Activated naive CD4-positive, alpha-beta T cell treated with anti-CD3 and anti-CD28 coated beads for 36 hours (primary cell): Measurements from ENCODE around the gene PLXNA2. TPM values are rescaled to one million over a fixed set of nuclear protein-coding genes. Genes with fewer than 3 reads are reported as not detected.

Source experiments
- CTCF ChIA-PET: fragments of 350-600 bp; sonication (Branson Sonifier 250); formaldehyde crosslinking; loops from one replicate; lab custom pipeline; 2021; ENCODE audit warnings: antibody characterized with exemption; lab: Charles Lee
- DNase-seq: peaks from one replicate; pipeline ENCODE4 v3.0.0-alpha.2; 2020
- H3K27ac Mint-ChIP-seq: one replicate; pipeline ENCODE4 v1.8.0; 2021; ENCODE audit warnings: mild to moderate bottlenecking, mixed read lengths
- H3K27me3 Mint-ChIP-seq: one replicate; pipeline ENCODE4 v1.8.0; 2021; ENCODE audit warnings: low read depth, mixed read lengths
- H3K36me3 Mint-ChIP-seq: one replicate; pipeline ENCODE4 v1.8.0; 2021; ENCODE audit warnings: low read depth, mixed read lengths
- H3K4me1 Mint-ChIP-seq: one replicate; pipeline ENCODE4 v1.8.0; 2021; ENCODE audit warnings: low read depth, mixed read lengths
- H3K4me3 Mint-ChIP-seq: one replicate; pipeline ENCODE4 v1.8.0; 2021; ENCODE audit warnings: mild to moderate bottlenecking, moderate library complexity, mixed read lengths
- H3K9me3 Mint-ChIP-seq: one replicate; pipeline ENCODE4 v1.8.0; 2021; ENCODE audit warnings: mixed read lengths
- intact Hi-C: fragments of 100-400 bp; cut with micrococcal nuclease; formaldehyde crosslinking; loops from one replicate; pipeline ENCODE4 v1.15.1; 2023
- total RNA-seq, 2 experiments: library from RNA; stranded (reverse); gene quantifications; one replicate each; pipeline ENCODE4 v1.2.3, GENCODE V29; 2021

Gene PLXNA2, protein sequence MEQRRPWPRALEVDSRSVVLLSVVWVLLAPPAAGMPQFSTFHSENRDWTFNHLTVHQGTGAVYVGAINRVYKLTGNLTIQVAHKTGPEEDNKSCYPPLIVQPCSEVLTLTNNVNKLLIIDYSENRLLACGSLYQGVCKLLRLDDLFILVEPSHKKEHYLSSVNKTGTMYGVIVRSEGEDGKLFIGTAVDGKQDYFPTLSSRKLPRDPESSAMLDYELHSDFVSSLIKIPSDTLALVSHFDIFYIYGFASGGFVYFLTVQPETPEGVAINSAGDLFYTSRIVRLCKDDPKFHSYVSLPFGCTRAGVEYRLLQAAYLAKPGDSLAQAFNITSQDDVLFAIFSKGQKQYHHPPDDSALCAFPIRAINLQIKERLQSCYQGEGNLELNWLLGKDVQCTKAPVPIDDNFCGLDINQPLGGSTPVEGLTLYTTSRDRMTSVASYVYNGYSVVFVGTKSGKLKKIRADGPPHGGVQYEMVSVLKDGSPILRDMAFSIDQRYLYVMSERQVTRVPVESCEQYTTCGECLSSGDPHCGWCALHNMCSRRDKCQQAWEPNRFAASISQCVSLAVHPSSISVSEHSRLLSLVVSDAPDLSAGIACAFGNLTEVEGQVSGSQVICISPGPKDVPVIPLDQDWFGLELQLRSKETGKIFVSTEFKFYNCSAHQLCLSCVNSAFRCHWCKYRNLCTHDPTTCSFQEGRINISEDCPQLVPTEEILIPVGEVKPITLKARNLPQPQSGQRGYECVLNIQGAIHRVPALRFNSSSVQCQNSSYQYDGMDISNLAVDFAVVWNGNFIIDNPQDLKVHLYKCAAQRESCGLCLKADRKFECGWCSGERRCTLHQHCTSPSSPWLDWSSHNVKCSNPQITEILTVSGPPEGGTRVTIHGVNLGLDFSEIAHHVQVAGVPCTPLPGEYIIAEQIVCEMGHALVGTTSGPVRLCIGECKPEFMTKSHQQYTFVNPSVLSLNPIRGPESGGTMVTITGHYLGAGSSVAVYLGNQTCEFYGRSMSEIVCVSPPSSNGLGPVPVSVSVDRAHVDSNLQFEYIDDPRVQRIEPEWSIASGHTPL (N-terminal part only)
- under 1 TPM; 0.26 to 0.35 TPM for total RNA-seq

DNA sequence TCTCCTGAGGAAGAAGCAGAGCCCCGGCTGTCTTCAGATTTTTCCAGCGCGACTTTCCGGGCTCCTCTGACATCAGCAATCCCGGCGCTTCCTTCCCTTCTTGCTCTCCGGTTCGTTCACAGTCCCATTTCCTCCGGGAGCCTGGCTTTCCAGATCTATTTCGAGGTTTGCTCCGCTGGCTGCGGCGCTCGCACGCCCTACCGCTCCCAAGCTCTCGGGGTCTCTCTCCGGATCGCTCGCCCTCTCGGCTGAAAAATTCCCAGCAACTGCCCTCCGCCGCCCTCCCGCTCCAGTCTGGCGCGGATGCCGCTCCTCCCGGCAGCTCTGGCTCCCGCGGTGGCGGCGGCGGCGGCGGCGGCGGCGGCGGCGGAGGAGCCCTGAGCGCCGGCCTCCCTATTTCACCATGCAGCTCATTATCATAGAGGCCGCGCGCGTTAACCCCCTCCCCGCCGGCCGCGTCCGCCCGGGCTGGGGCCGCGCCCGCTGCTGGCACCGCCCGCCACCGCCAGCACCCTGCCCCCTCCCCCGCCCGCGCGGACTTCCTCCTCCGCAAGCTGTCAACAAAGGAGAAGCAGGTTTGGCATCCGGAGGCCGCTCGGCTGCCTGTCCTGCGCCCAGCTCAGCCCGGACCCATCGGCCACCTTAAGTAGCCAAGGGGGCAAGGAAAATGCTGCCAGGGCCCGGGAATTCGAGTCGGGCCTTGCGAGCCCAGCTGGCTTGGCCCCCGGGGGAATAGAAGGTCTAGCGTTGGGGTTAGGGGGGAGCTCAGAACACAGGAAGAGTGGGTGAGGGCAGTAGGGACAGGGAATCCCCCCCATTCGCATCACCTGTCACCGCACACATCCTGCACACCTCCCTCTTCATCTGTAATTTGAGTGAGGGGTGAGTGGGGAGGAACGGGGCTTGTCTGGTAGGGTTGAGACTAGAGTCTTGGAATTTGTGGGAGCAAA is at the start of gene PLXNA2:
TSS of gene PLXNA2 (minus strand) at position 418 of the 950 bp plus-strand sequence. CDS start 26,462 bp downstream, outside the sequence.
- intact Hi-C loops, result loop anchor here (2.0 to 10.0 kb wide), 2 partner anchors 157 to 1321 kb away; no protein-coding TSS in a partner anchor

DNA sequence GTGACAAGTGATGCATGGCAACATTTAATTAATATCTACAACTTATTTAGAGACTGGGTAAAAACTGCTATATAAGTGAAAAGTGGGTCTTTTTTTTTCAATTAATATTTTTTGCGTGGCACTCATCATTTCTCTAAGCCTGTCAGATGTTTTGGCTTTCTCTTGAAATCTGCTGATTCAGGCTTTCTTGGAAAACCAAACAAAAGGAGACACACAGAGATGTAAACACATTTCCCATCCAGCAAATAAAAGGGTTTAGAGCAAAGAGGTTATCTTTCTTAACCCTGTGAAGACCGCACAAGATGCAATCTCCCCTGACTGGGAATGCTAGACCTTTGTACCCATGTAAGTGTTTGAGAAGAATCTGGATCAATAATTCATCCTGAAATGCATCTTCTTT is 48.7 kb upstream of the PLXNA2 start:
- no peak for DNase-seq
- CTCF ChIA-PET, result no interaction called here
- Mint-ChIP-seq H3K4me3 (no peak overlapping the region), H3K27ac (no peak overlapping the region), H3K36me3 (no peaks in the 10 kb centered on the region), H3K27me3 (peaks cover 9% of the 10 kb centered on the region), H3K9me3 (no peaks in the 10 kb centered on the region), H3K4me1 (no peaks in the 10 kb centered on the region)
- intact Hi-C loops, result no loop called here

More for the DNA sequence above, at the start of gene PLXNA2:
- no peaks in the 10 kb centered on the region for H3K36me3 Mint-ChIP-seq
- H3K4me3 Mint-ChIP-seq, result peak within 1 kb of the TSS; percentile 78
- no peaks in the 10 kb centered on the region for H3K9me3 Mint-ChIP-seq
- peaks cover 30% of the 10 kb centered on the region for H3K27me3 Mint-ChIP-seq
- no peak within 1 kb of the TSS for H3K27ac Mint-ChIP-seq
- peak; percentile 76 for DNase-seq
- CTCF ChIA-PET, result interaction anchor here (0.6 to 8.4 kb wide), 20 partner anchors 9 to 1323 kb away, joined by 3 to 72 read pairs (median 4); no protein-coding TSS in a partner anchor
- peaks cover 10% of the 10 kb centered on the region for H3K4me1 Mint-ChIP-seq

DNA sequence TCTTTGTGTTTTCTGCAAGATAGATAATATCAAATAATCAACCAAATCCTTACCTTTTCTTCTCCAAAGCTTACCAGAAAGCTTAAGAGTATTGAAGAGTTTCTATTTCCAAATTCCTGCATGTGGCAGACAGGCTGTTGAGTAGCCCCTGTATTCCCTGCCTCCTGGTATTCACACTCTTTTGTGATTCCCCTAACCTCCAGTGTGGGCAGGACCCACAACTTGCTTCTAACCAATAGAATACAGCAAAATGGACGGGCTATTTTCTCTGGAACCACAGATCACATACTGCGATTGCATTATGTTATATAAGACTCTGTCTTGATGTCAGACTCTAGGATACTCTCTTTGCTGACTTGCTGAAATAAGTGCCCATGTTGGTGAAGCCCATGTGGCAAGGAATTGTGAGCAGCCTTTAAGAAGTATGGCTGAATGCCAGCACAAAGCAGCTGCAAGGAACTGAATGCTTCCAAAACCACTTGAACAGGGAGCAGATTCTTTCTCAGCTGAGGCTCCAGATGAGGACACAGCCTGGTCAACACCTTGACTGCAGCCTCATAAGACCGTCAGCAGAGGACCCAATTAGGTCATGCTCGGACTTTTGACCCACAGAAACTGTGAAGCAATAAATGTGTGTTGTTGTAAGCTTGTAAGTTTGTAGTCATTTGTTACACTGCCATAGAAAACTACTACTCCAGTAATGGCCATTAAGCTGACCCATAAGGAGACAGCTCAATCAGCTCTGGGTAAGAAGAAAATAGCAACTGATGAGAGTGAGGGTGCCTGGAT is 47.9 kb upstream of the PLXNA2 start:
- intact Hi-C loops, result no loop called here
- Mint-ChIP-seq H3K4me1 (no peaks in the 10 kb centered on the region), H3K36me3 (no peaks in the 10 kb centered on the region), H3K27me3 (peaks cover 9% of the 10 kb centered on the region), H3K4me3 (no peak overlapping the region), H3K9me3 (no peaks in the 10 kb centered on the region), H3K27ac (no peak overlapping the region)
- CTCF ChIA-PET, result no interaction called here
- DNase-seq, result no peak

DNA sequence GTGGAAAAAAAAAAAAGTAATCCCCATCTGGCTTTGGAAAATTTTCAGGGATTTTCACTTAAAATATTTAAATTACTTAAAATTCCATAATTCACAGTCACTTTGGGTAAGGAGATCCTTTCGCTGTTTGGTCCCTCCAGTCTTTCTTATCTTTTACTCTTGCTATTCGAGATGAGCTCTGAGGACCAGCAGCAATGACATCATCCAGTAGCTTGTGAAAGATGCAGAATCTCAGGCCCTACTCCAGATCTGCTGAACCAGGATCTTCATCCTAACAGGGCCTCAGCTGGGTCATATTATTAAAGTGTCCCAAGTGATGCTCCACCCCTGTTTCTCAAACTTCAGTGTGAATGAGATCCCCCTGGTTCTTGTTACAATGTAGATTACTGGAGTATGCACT is 46.9 kb upstream of the PLXNA2 start:
- H3K9me3 Mint-ChIP-seq, result no peaks in the 10 kb centered on the region
- H3K36me3 Mint-ChIP-seq, result no peaks in the 10 kb centered on the region
- no peak overlapping the region for H3K4me3 Mint-ChIP-seq
- intact Hi-C loops, result no loop called here
- no peaks in the 10 kb centered on the region for H3K4me1 Mint-ChIP-seq
- DNase-seq, result no peak
- CTCF ChIA-PET, result interaction anchor here (0.6 to 1.2 kb wide), 2 partner anchors 21 to 70 kb away, joined by 3 to 4 read pairs; no protein-coding TSS in a partner anchor
- peaks cover 6% of the 10 kb centered on the region for H3K27me3 Mint-ChIP-seq
- H3K27ac Mint-ChIP-seq, result no peak overlapping the region

DNA sequence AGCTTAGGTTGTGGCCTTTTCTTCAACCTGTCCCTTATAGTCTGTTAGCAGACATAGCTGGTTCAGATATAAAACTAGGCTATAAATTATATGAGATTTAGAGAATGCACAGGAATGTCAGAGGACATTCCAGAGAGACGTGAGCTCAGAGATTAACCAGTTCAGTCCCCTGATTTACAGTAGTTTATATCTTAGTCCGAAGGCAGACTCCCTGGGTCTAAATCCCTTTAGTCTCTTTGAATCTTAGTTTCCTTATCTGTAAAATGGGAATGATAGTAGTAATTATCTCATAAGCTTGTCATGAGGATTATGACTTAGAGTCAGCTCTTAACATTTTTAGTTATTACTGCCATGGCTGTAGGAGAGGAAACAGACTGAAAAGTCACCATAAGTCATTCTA is 45.5 kb upstream of the PLXNA2 start:
- CTCF ChIA-PET, result no interaction called here
- H3K27me3 Mint-ChIP-seq, result no peaks in the 10 kb centered on the region
- H3K36me3 Mint-ChIP-seq, result no peaks in the 10 kb centered on the region
- H3K4me1 Mint-ChIP-seq, result no peaks in the 10 kb centered on the region
- no peaks in the 10 kb centered on the region for H3K9me3 Mint-ChIP-seq
- H3K4me3 Mint-ChIP-seq, result no peak overlapping the region
- no peak overlapping the region for H3K27ac Mint-ChIP-seq
- DNase-seq, result no peak
- intact Hi-C loops, result no loop called here

DNA sequence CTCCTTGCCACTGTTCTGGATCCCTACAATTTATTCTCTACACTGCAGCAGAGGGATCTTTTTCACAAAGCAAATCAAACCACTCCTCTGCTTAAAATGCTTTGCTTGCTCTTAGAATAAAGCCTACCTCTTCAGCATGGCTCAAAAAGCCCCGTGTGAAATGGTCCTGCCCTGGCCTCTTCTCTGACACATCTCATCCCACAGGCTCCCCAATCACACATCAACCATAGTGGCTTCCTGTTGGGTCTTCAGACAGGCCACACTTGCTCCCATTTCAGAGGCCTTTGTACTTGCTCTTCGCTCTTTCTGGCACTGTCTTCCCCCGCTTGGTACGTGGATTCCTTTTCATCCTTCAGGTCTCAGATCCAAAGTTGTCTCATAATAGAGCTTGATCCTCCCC is 44.3 kb upstream of the PLXNA2 start:
- CTCF ChIA-PET, result interaction anchor here (0.6 kb wide), 1 partner anchor 1043 kb away, joined by 5 read pairs; no protein-coding TSS in a partner anchor
- H3K27me3 Mint-ChIP-seq, result peaks cover 3% of the 10 kb centered on the region
- no peak for DNase-seq
- H3K27ac Mint-ChIP-seq, result no peak overlapping the region
- no peaks in the 10 kb centered on the region for H3K36me3 Mint-ChIP-seq
- intact Hi-C loops, result no loop called here
- H3K9me3 Mint-ChIP-seq, result no peaks in the 10 kb centered on the region
- H3K4me3 Mint-ChIP-seq, result no peak overlapping the region
- no peaks in the 10 kb centered on the region for H3K4me1 Mint-ChIP-seq

DNA sequence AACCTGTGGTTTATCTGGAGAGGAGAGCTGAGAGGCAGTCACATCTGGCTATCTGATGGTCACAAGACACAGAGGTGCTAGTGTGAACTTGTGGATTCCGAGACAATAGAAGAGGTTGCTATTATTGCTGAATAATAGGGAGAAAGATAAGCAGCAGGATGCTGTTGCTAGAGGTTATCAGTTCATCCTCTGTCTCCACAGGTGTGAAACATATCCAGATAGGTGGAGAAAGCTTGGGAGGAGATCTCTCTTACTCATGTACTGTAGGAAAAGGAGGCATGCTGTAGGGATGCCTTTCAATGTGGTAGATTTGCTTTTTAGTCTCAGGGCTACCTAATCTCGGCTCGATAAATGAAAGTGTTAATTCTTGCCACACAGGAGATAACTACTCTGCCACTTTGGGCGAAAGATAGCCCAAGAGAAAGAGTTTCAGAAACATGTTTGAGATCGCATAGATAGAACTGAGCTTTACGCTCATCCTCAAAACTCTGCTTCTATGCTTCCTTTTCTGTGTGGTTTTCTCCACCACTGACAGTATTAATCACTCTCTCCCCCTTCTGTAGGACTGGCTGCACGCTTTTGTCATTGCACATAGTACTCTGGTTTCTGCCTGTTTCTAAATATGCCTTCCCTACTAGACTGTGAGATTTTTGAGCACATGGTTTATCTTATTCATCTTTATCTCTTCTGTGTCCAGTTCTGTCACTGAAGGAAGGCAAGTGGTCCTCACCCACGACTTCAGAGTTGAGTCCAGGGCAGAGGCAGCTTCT is 36.7 kb upstream of the PLXNA2 start:
- Mint-ChIP-seq H3K4me3 (no peak overlapping the region), H3K4me1 (no peaks in the 10 kb centered on the region), H3K27me3 (peaks cover 16% of the 10 kb centered on the region), H3K36me3 (no peaks in the 10 kb centered on the region), H3K9me3 (no peaks in the 10 kb centered on the region), H3K27ac (no peak overlapping the region)
- no peak for DNase-seq
- intact Hi-C loops, result no loop called here
- CTCF ChIA-PET, result no interaction called here

DNA sequence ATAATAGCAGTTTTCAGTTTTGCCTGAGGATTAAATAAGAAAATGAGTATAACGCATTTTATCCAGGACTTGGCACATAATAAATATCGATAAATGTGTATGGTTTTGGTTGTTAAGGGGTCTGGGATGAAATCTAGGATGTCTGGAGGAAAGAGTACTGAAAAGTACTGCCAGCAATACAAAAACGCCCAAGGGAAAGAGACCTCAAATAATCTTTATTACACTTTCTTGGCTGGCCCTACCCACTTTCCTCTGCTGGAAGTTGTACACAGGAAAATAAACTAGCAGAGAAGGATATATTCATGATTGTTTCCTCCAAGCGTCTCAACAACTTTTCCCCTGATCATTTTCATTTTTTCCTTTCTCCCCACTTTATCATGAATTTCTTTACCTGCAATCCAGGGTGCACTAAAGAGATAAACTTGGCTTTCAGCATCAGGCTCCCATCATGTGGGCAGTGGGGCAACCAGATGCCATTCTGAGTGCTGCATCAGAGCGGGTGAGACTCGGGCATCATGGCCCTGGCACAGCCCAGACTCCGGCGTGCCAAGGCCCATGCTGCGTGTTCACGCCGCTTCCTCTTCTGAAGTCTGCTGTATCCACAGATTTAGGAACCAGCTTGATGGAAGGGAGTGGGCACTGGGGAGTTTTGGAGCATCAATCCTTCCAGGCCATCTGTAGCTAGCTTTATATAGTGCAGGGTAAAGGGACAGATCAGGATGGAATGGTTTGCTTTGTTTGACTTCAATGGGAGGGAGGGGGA is 35.8 kb upstream of the PLXNA2 start:
- H3K4me3 Mint-ChIP-seq, result no peak overlapping the region
- intact Hi-C loops, result no loop called here

DNA sequence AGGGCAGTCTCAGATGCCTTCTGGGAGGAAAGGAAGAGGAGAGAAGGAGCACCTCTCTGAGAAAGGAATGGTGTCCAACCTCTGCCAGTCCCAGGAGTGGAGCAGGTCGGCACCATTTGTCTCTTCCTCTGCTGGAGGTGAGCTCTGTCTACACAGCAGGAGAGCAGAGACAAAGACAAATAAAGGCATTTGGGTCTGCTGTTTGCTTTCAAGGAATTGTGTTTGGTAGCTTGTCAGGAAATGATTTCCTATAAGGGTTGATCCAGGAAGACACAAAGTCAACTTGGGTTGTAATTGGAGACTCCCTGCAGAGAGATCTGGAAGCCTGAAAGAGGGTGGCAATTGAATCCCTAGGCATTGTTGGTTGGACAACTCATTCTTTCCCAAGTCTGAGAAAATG is 34.5 kb upstream of the PLXNA2 start:
- intact Hi-C loops, result no loop called here
- CTCF ChIA-PET, result interaction anchor here (0.5 to 0.7 kb wide), 2 partner anchors 140 to 1217 kb away, joined by 3 read pairs; no protein-coding TSS in a partner anchor
- Mint-ChIP-seq H3K4me1 (no peaks in the 10 kb centered on the region), H3K27ac (no peak overlapping the region), H3K27me3 (peaks cover 20% of the 10 kb centered on the region), H3K4me3 (no peak overlapping the region), H3K36me3 (no peaks in the 10 kb centered on the region), H3K9me3 (no peaks in the 10 kb centered on the region)
- no peak for DNase-seq

More for the DNA sequence above, 35.8 kb upstream of the PLXNA2 start:
- Mint-ChIP-seq H3K36me3 (no peaks in the 10 kb centered on the region), H3K27ac (no peak overlapping the region), H3K27me3 (peaks cover 16% of the 10 kb centered on the region), H3K9me3 (no peaks in the 10 kb centered on the region), H3K4me1 (no peaks in the 10 kb centered on the region)
- CTCF ChIA-PET, result no interaction called here
- no peak for DNase-seq
